ENCODE results near the gene KCNK10.

Gene KCNK10

DNA sequence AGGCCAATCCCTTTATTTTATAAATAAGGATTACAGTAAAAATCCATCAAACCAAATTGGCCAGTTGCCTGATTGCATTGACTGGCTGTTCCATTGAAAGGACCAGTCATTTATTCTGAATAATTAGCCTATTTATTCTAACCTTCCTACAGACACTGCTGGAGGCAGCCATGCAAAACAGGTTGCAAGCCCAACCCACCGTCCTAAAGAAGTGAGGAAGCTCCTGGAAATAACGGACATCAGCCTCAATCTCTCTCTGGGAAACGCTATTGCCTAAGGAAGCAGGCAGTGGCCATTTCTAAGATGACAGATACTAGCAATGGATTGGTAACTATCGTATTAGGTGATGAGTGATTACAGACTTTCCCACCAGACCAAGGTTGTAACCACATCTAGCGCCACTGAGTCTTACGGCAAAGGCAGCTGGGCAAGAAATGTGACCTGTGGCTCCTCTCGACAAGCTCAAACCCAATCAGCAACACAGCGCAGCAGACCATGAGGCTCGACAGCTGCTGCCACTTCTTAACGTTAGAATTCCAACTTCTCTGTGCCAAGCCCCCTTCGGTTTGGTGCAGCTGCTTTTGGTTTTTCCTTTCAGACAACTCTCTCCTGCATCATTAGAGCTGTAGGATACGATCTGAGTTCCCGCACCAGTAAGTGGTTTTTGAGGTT, 134.2 kb downstream of the KCNK10 start:
- H3F3A ChIP-seq (ENCODE audit: insufficient read depth): no peaks in the 10 kb centered on the region
- H3K27ac ChIP-seq (ENCODE audit: low read depth, low read length): no peak overlapping the region
- TF ChIP-seq, protein P1, sequence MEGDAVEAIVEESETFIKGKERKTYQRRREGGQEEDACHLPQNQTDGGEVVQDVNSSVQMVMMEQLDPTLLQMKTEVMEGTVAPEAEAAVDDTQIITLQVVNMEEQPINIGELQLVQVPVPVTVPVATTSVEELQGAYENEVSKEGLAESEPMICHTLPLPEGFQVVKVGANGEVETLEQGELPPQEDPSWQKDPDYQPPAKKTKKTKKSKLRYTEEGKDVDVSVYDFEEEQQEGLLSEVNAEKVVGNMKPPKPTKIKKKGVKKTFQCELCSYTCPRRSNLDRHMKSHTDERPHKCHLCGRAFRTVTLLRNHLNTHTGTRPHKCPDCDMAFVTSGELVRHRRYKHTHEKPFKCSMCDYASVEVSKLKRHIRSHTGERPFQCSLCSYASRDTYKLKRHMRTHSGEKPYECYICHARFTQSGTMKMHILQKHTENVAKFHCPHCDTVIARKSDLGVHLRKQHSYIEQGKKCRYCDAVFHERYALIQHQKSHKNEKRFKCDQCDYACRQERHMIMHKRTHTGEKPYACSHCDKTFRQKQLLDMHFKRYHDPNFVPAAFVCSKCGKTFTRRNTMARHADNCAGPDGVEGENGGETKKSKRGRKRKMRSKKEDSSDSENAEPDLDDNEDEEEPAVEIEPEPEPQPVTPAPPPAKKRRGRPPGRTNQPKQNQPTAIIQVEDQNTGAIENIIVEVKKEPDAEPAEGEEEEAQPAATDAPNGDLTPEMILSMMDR (IDR thresholded peaks at IDR 0.05; ENCODE audit: insufficient read depth, low read length, poor library complexity, severe bottlenecking): no peak
- TF ChIP-seq EZH2phosphoT487 (conservative IDR thresholded peaks at IDR 0.05; ENCODE audit: low read length): no peak
- no peaks in the 10 kb centered on the region for H3K27me3 ChIP-seq (ENCODE audit: low read length)
- no peak overlapping the region for H2AFZ ChIP-seq (ENCODE audit: low read depth, low read length, severe bottlenecking)
- no peaks in the 10 kb centered on the region for H3K9me2 ChIP-seq (replicated peaks; ENCODE audit: insufficient read depth, low read length)
- H4K20me1 ChIP-seq (ENCODE audit: low read depth, low read length): no peaks in the 10 kb centered on the region
- H3K9me3 ChIP-seq (ENCODE audit: insufficient read depth, low read length): no peaks in the 10 kb centered on the region
- no peak overlapping the region for H3K4me2 ChIP-seq (ENCODE audit: low read depth, low read length, poor library complexity, severe bottlenecking)
- H3K9ac ChIP-seq (ENCODE audit: low read length): no peak overlapping the region
- H3K36me3 ChIP-seq (ENCODE audit: low read length): no peaks in the 10 kb centered on the region
- no peak overlapping the region for H3K4me3 ChIP-seq (ENCODE audit: insufficient read depth, low read length, poor library complexity, severe bottlenecking)
- H3K79me2 ChIP-seq (ENCODE audit: insufficient read depth, low read length): no peaks in the 10 kb centered on the region

DNA sequence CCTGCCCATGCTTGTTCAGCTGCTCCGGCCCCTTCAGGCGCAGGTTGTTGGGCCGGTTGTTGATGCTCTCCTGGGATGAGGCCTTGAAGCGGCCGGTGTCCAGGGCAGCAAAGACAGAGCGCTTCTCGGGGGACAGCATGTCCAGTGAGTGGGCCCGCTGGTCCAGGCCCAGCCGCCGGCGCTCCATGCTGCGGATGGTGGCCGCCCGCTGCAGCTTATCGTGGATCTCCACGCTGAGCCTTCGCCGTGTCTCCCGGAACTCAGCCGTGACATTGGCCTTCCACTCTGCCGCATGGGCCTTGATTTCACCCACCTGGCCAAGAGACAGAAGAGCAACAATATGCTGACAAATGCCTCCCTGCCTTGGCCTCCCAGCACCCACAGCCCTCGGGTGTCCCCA, 137.2 kb downstream of the KCNK10 start:
- Histone ChIP-seq H3K4me3 (ENCODE audit: insufficient read depth, low read length, poor library complexity, severe bottlenecking) (no peak overlapping the region), H3K9me2 (replicated peaks; ENCODE audit: insufficient read depth, low read length) (no peaks in the 10 kb centered on the region)
- TF ChIP-seq EZH2phosphoT487 (conservative IDR thresholded peaks at IDR 0.05; ENCODE audit: low read length): no peak
- TF ChIP-seq, protein P1 (IDR thresholded peaks at IDR 0.05; ENCODE audit: insufficient read depth, low read length, poor library complexity, severe bottlenecking): no peak

DNA sequence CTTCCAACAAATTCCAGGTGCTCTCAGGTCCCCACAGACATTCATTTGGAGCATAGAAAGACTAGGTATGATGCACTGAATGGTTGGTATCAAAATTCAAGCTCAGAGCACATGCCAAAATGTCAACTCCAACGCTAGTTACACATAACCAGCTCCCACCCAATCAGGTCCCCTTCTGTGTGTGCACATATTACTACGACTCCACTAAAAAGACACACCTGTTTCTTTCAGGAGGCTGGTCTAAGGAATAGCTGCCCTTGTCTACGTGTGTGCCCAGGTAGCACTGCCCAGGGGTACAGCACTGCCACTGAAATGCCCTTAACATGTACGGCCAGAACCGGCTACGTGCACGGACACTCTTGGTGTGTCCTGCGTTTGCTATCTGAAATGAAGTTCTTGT, 138.1 kb downstream of the KCNK10 start:
- Histone ChIP-seq H3F3A (ENCODE audit: insufficient read depth) (no peaks in the 10 kb centered on the region), H3K9me2 (replicated peaks; ENCODE audit: insufficient read depth, low read length) (no peaks in the 10 kb centered on the region), H2AFZ (ENCODE audit: low read depth, low read length, severe bottlenecking) (no peak overlapping the region), H3K4me3 (ENCODE audit: insufficient read depth, low read length, poor library complexity, severe bottlenecking) (no peak overlapping the region), H3K9me3 (ENCODE audit: insufficient read depth, low read length) (no peaks in the 10 kb centered on the region), H3K27me3 (ENCODE audit: low read length) (no peaks in the 10 kb centered on the region), H3K27ac (ENCODE audit: low read depth, low read length) (no peak overlapping the region), H4K20me1 (ENCODE audit: low read depth, low read length) (no peaks in the 10 kb centered on the region), H3K9ac (ENCODE audit: low read length) (no peak overlapping the region), H3K79me2 (ENCODE audit: insufficient read depth, low read length) (no peaks in the 10 kb centered on the region), H3K4me2 (ENCODE audit: low read depth, low read length, poor library complexity, severe bottlenecking) (no peak overlapping the region), H3K36me3 (ENCODE audit: low read length) (no peaks in the 10 kb centered on the region)
- no peak for TF ChIP-seq EZH2phosphoT487 (conservative IDR thresholded peaks at IDR 0.05; ENCODE audit: low read length)
- TF ChIP-seq, protein P1 (IDR thresholded peaks at IDR 0.05; ENCODE audit: insufficient read depth, low read length, poor library complexity, severe bottlenecking): no peak

More for the DNA sequence above, 137.2 kb downstream of the KCNK10 start:
- Histone ChIP-seq H2AFZ (ENCODE audit: low read depth, low read length, severe bottlenecking) (no peak overlapping the region), H3K9me3 (ENCODE audit: insufficient read depth, low read length) (no peaks in the 10 kb centered on the region), H3K9ac (ENCODE audit: low read length) (no peak overlapping the region), H3K27ac (ENCODE audit: low read depth, low read length) (no peak overlapping the region), H3F3A (ENCODE audit: insufficient read depth) (no peaks in the 10 kb centered on the region), H3K79me2 (ENCODE audit: insufficient read depth, low read length) (no peaks in the 10 kb centered on the region), H3K4me2 (ENCODE audit: low read depth, low read length, poor library complexity, severe bottlenecking) (no peak overlapping the region), H3K36me3 (ENCODE audit: low read length) (no peaks in the 10 kb centered on the region), H3K27me3 (ENCODE audit: low read length) (no peaks in the 10 kb centered on the region), H4K20me1 (ENCODE audit: low read depth, low read length) (no peaks in the 10 kb centered on the region)
